HepG2 (cell line): ENCODE data around the gene APBB1IP. TPM values are rescaled to one million over a fixed set of nuclear protein-coding genes. Genes with fewer than 3 reads are reported as not detected.
"Not testable (repeated sequence)": the region's sequence is repeated elsewhere in the genome, so short reads cannot be mapped to it uniquely, and the experiment has no call there.

Experiments
- ATAC-seq: fragments of 200-7000 bp; cut with Tn5 transposase; 3 replicates; pipeline ENCODE4 v1.9.1; 2020; ENCODE audit warnings: mild to moderate bottlenecking, moderate library complexity
- BruUV-seq: library from RNA; stranded (reverse); fragments of 400-500 nt; replicated peaks from 2 replicates; lab custom pipeline; 2021; lab: Mats Ljungman, UMichigan
- CTCF ChIA-PET: fragments of 300-600 bp; formaldehyde crosslinking; extraction: SDS; loops from one replicate; lab custom pipeline; 2021; ENCODE audit warnings: low total read pairs, inconsistent platforms, low intra/inter-chr PET ratio; lab: Yijun Ruan, JAX
- POLR2A ChIA-PET: fragments of 350-600 bp; sonication (Branson Sonifier 250); formaldehyde crosslinking; loops from one replicate; lab custom pipeline; 2020; ENCODE audit warnings: antibody characterized with exemption, inconsistent platforms; lab: Yijun Ruan, JAX
- DNase-seq: peaks from one replicate; pipeline ENCODE4 v3.0.0-alpha.2; 2015; ENCODE audit warnings: low spot score
- FAIRE-seq: peaks from 3 replicates; lab custom pipeline; 2011; peaks lifted over from hg19 to GRCh38; lab: Jason Lieb, UNC
- H2AFZ ChIP-seq: one replicate; pipeline ENCODE4 v1.6.1; 2011; ENCODE audit warnings: low read length, inconsistent platforms
- H3K27ac ChIP-seq: fragments of 300-600 bp; 3 replicates; pipeline ENCODE4 v1.8.0; 2011; ENCODE audit warnings: mixed run types, mild to moderate bottlenecking, mixed read lengths, low read length, inconsistent platforms; ENCODE audit not compliant: insufficient read depth; ENCODE audit errors: extremely low read length
- H3K27me3 ChIP-seq, 2 experiments: fragments of 200-600 bp in 1 of 2; 2 replicates in 1 of 2; 3 replicates in 1 of 2; pipeline versions ENCODE4 v1.6.0 to v1.8.0; 2011; ENCODE audit warnings: low read length in 2 of 2, mild to moderate bottlenecking in 2 of 2, moderate library complexity in 2 of 2, inconsistent platforms in 1 of 2; ENCODE audit not compliant: insufficient read depth in 2 of 2, control insufficient read depth in 1 of 2
- H3K36me3 ChIP-seq, 2 experiments: fragments of 200-600 bp in 1 of 2; replicated peaks in 1 of 2; 2 replicates in 1 of 2; 3 replicates in 1 of 2; pipeline versions ENCODE4 v1.5.1 to v1.8.0; 2011; ENCODE audit warnings: low read length in 2 of 2, inconsistent platforms in 1 of 2; ENCODE audit not compliant: insufficient read depth in 2 of 2, control insufficient read depth in 1 of 2
- H3K4me1 ChIP-seq: 2 replicates; pipeline ENCODE4 v1.5.1; 2012; ENCODE audit warnings: low read length, inconsistent platforms; ENCODE audit not compliant: insufficient read depth
- H3K4me2 ChIP-seq: 2 replicates; pipeline ENCODE4 v1.6.0; 2011; ENCODE audit warnings: low read depth, low read length, inconsistent platforms
- H3K4me3 ChIP-seq, 3 experiments: fragments of 200-600 bp in 1 of 3; sonication (generic), shearing (Covaris generic) in 1 of 3; replicated peaks in 1 of 3; 2 replicates each; pipeline ENCODE4 v1.5.1; 2011 to 2016; ENCODE audit warnings: low read length in 3 of 3, inconsistent platforms in 2 of 3, low read depth in 2 of 3, mild to moderate bottlenecking in 2 of 3, control low read depth in 1 of 3, mixed read lengths in 1 of 3; ENCODE audit not compliant: insufficient read depth in 1 of 3
- H3K79me2 ChIP-seq: one replicate; pipeline ENCODE4 v1.6.1; 2011; ENCODE audit warnings: low read length, inconsistent platforms; ENCODE audit not compliant: insufficient read depth
- H3K9ac ChIP-seq: 2 replicates; pipeline ENCODE4 v1.6.0; 2011; ENCODE audit warnings: mild to moderate bottlenecking, low read depth, low read length, inconsistent platforms; ENCODE audit not compliant: insufficient read depth
- H3K9me3 ChIP-seq: 2 replicates; pipeline ENCODE4 v1.5.1; 2012; ENCODE audit warnings: mild to moderate bottlenecking, low read length
- H4K20me1 ChIP-seq: 2 replicates; pipeline ENCODE4 v1.6.0; 2011; ENCODE audit warnings: inconsistent platforms, mild to moderate bottlenecking, low read length, moderate library complexity; ENCODE audit not compliant: insufficient read depth
- DPF2 ChIP-seq: sonication (generic); formaldehyde crosslinking; IDR thresholded peaks from 2 replicates; pipeline ENCODE4 v1.4.0; 2020; ENCODE audit warnings: mild to moderate bottlenecking, low read depth, missing genetic modification reagents, borderline replicate concordance
- KLF13 ChIP-seq: sonication (generic); formaldehyde crosslinking; IDR thresholded peaks from 2 replicates; pipeline ENCODE4 v1.4.0; 2020; ENCODE audit warnings: mild to moderate bottlenecking, missing genetic modification reagents
- MAFG ChIP-seq: sonication (generic); formaldehyde crosslinking; IDR thresholded peaks from 2 replicates; pipeline ENCODE4 v1.5.1; 2020; ENCODE audit warnings: mild to moderate bottlenecking, missing genetic modification reagents
- WGBS: methylation state at CpG from one replicate; pipeline ENCODE4 v1.1.6; 2017; ENCODE audit warnings: low lambda C conversion rate; 5-methylcytosine and 5-hydroxymethylcytosine counted together
- in situ Hi-C: cut with HindIII; loops from 2 replicates; pipeline ENCODE4 v1.10.0; 2017; ENCODE audit warnings: low pct_unique_long_range_greater_than_20kb; ENCODE audit not compliant: extremely low pct_ligation_motif_present
- intact Hi-C: fragments of 100-400 bp; cut with micrococcal nuclease; formaldehyde crosslinking; loops from one replicate; pipeline ENCODE4 v1.10.0; 2022; ENCODE audit not compliant: unreplicated experiment
- polyA plus RNA-seq, 8 experiments: library from polyadenylated mRNA; depleted of rRNA in 3 of 8; stranded (reverse) in 7 of 8; unstranded in 1 of 8; fragments of >200 nt; fragmentation: Illumina TruSeq in 4 of 8; extraction: Trizol in 4 of 8; gene quantifications; 2 replicates each; pipeline versions ENCODE4 v1.2.1 to v1.2.3, GENCODE V29; 2011 to 2016; ENCODE audit warnings: low read depth in 4 of 8, missing spikeins in 1 of 8, mixed read lengths in 1 of 8; ENCODE audit not compliant: insufficient read depth in 1 of 8
- total RNA-seq, 5 experiments: library from RNA; depleted of rRNA; stranded (reverse); fragments of >200 nt; fragmentation: Illumina TruSeq; extraction: Trizol; gene quantifications; 2 replicates each; pipeline ENCODE4 v1.2.3, GENCODE V29; 2016; ENCODE audit warnings: low read depth in 1 of 5

APBB1IP gene
- total and polyA plus RNA-seq, 2 of the 13 experiments (the other 11 are each of a cell fraction or from before 2014, with no cell fraction given), result 0.08 TPM; not detected in 1

GRCh38 chr10:26391701-26392695 is 46.1 kb upstream of the APBB1IP start:
- intact Hi-C loops (no loop called here), in situ Hi-C loops (no loop called here)
- TF ChIP-seq MAFG (CRISPR knock-in tag) (no peak), DPF2 (CRISPR knock-in tag) (no peak), KLF13 (CRISPR knock-in tag) (no peak)
- no peaks in the 10 kb centered on the region for H3K36me3 ChIP-seq
- BruUV-seq, result no TSS peak
- ChIA-PET CTCF (no interaction called here), POLR2A (no interaction called here)
- no peaks in the 10 kb centered on the region for H3K4me1 ChIP-seq
- no peak overlapping the region for H3K4me3 ChIP-seq
- no peak for FAIRE-seq
- DNase-seq, result no peak
- WGBS, result 32% methylated on average over 22 of the region's 69 CpGs
- no peaks in the 10 kb centered on the region for H3K79me2 ChIP-seq
- H4K20me1 ChIP-seq, result no peaks in the 10 kb centered on the region
- peaks cover 1 to 3% of the 10 kb centered on the region in 2 experiments; a peak in 2 of 5 replicates for H3K27me3 ChIP-seq
- H3K9me3 ChIP-seq, result no peaks in the 10 kb centered on the region
- H3K27ac ChIP-seq, result no peak overlapping the region
- no peak overlapping the region for H3K9ac ChIP-seq
- ATAC-seq, result no peak; the same call in 1 of the 3 replicates
- H2AFZ ChIP-seq, result no peak overlapping the region
- H3K4me2 ChIP-seq, result no peak overlapping the region

GRCh38 chr10:26398353-26398752 is 39.8 kb upstream of the APBB1IP start:
- H3K4me3 ChIP-seq, H3K4me1 ChIP-seq, H2AFZ ChIP-seq, H3K27me3 ChIP-seq, H3K27ac ChIP-seq, H3K36me3 ChIP-seq, H3K79me2 ChIP-seq, H3K4me2 ChIP-seq, in situ Hi-C loops, H3K9me3 ChIP-seq, BruUV-seq, H4K20me1 ChIP-seq, CTCF ChIA-PET, ATAC-seq, FAIRE-seq, DNase-seq, intact Hi-C loops, POLR2A ChIA-PET, H3K9ac ChIP-seq: not testable (repeated sequence)
- WGBS, result 29% methylated on average over 2 of the region's 2 CpGs
